Loucy (cell line): ENCODE data around the gene L3MBTL2.

Source experiments
- CTCF ChIP-seq: fragments of 200-600 bp; sonication (generic); conservative IDR thresholded peaks from 2 replicates; pipeline ENCODE4 v1.5.1; 2014; ENCODE audit warnings: mild to moderate bottlenecking, antibody characterized with exemption, low read length
- EZH2phosphoT487 ChIP-seq: fragments of 200-600 bp; IDR thresholded peaks from 2 replicates; pipeline ENCODE4 v1.6.1; 2018; ENCODE audit warnings: antibody characterized with exemption, mild to moderate bottlenecking, moderate library complexity, borderline replicate concordance

DNA sequence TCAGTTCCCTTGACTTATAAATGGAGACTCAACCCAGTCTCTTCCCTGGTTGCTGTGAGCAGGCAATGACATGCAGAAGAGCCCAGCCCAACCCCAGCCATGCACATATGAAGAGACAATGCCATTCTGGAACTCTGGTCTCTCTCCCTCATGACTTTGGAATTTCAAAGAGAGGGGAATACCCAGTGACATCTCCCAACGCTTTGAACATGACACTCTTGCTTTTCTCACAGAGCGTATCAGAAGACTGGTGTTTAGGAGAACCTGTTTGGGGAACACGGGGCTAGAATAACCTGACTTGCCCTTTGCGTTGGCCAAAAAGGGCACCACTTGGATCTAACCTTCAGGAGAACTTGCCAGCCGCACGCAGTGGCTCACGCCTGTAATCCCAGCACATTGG, 68.0 kb downstream of the L3MBTL2 start:
- TF ChIP-seq CTCF: no peak
- TF ChIP-seq EZH2phosphoT487: no peak
